ENCODE data around the gene NSMCE4A. TPM values are rescaled to one million over a fixed set of nuclear protein-coding genes. Genes with fewer than 3 reads are reported as not detected.
"Not testable (repeated sequence)": the region's sequence is repeated elsewhere in the genome, so short reads cannot be mapped to it uniquely, and the experiment has no call there.

Gene NSMCE4A
- total RNA-seq, 1 donor from 2014 or later, result 83.1 TPM

GRCh38 chr10:122010405-122011050, 35.5 kb upstream of the NSMCE4A start:
- no peak for DNase-seq (ENCODE audit: low spot score)
- intact Hi-C loops (cut with micrococcal nuclease), result no loop called here
- H3K9me3 Mint-ChIP-seq, result no peaks in the 10 kb centered on the region

GRCh38 chr10:122007415-122007814, 32.4 kb upstream of the NSMCE4A start:
- no peaks in the 10 kb centered on the region for H3K27me3 Mint-ChIP-seq (ENCODE audit: low read depth)
- peaks cover 6% of the 10 kb centered on the region for H3K9me3 Mint-ChIP-seq
- no peaks in the 10 kb centered on the region for H3K4me1 Mint-ChIP-seq (ENCODE audit: low read depth)
- intact Hi-C loops (cut with micrococcal nuclease), result no loop called here
- no peak overlapping the region for H3K27ac Mint-ChIP-seq
- no peak for DNase-seq (ENCODE audit: low spot score)
- H3K4me3 Mint-ChIP-seq (ENCODE audit: low read depth), result no peak overlapping the region
- no peaks in the 10 kb centered on the region for H3K36me3 Mint-ChIP-seq (ENCODE audit: low read depth)

More at GRCh38 chr10:122010405-122011050, 35.5 kb upstream of the NSMCE4A start:
- no peaks in the 10 kb centered on the region for H3K27me3 Mint-ChIP-seq (ENCODE audit: low read depth)
- no peaks in the 10 kb centered on the region for H3K36me3 Mint-ChIP-seq (ENCODE audit: low read depth)
- H3K4me1 Mint-ChIP-seq (ENCODE audit: low read depth), result no peaks in the 10 kb centered on the region
- H3K4me3 Mint-ChIP-seq (ENCODE audit: low read depth), result no peak overlapping the region
- H3K27ac Mint-ChIP-seq, result no peak overlapping the region

- intact Hi-C loops (cut with micrococcal nuclease), result no loop called here
- Mint-ChIP-seq H3K9me3 (peaks cover 20% of the 10 kb centered on the region), H3K36me3 (ENCODE audit: low read depth) (no peaks in the 10 kb centered on the region), H3K4me1 (ENCODE audit: low read depth) (no peaks in the 10 kb centered on the region), H3K4me3 (ENCODE audit: low read depth) (no peak overlapping the region), H3K27me3 (ENCODE audit: low read depth) (no peaks in the 10 kb centered on the region), H3K27ac (no peak overlapping the region)
- DNase-seq (ENCODE audit: low spot score), result no peak
Observed at GRCh38 chr10:122001698-122002097, 26.7 kb upstream of the NSMCE4A start.

- H3K27ac Mint-ChIP-seq, result no peak overlapping the region
- intact Hi-C loops (cut with micrococcal nuclease), result no loop called here
- no peaks in the 10 kb centered on the region for H3K4me1 Mint-ChIP-seq (ENCODE audit: low read depth)
- DNase-seq (ENCODE audit: low spot score), result no peak
- peaks cover 20% of the 10 kb centered on the region for H3K9me3 Mint-ChIP-seq
- no peaks in the 10 kb centered on the region for H3K36me3 Mint-ChIP-seq (ENCODE audit: low read depth)
- peaks cover 4% of the 10 kb centered on the region for H3K27me3 Mint-ChIP-seq (ENCODE audit: low read depth)
- H3K4me3 Mint-ChIP-seq (ENCODE audit: low read depth), result no peak overlapping the region
Observed at GRCh38 chr10:121999301-121999700, 24.3 kb upstream of the NSMCE4A start.

GRCh38 chr10:121998462-121998861, 23.4 kb upstream of the NSMCE4A start:
- Mint-ChIP-seq H3K4me3 (ENCODE audit: low read depth) (no peak overlapping the region), H3K27ac (no peak overlapping the region), H3K27me3 (ENCODE audit: low read depth) (peaks cover 10% of the 10 kb centered on the region), H3K36me3 (ENCODE audit: low read depth) (no peaks in the 10 kb centered on the region), H3K9me3 (peaks cover 20% of the 10 kb centered on the region), H3K4me1 (ENCODE audit: low read depth) (no peaks in the 10 kb centered on the region)
- no peak for DNase-seq (ENCODE audit: low spot score)
- intact Hi-C loops (cut with micrococcal nuclease), result no loop called here

- no peak overlapping the region for H3K4me3 Mint-ChIP-seq (ENCODE audit: low read depth)
- H3K36me3 Mint-ChIP-seq (ENCODE audit: low read depth), result no peaks in the 10 kb centered on the region
- H3K9me3 Mint-ChIP-seq, result peaks cover under 1% of the 10 kb centered on the region
- intact Hi-C loops (cut with micrococcal nuclease), result no loop called here
- no peak overlapping the region for H3K27ac Mint-ChIP-seq
- peaks cover 10% of the 10 kb centered on the region for H3K27me3 Mint-ChIP-seq (ENCODE audit: low read depth)
- H3K4me1 Mint-ChIP-seq (ENCODE audit: low read depth), result peaks cover 3% of the 10 kb centered on the region
- DNase-seq (ENCODE audit: low spot score), result no peak
Observed at GRCh38 chr10:121994429-121994941, 19.5 kb upstream of the NSMCE4A start.

- DNase-seq (ENCODE audit: low spot score); H3K27ac Mint-ChIP-seq; intact Hi-C loops (cut with micrococcal nuclease); H3K4me3 Mint-ChIP-seq (ENCODE audit: low read depth); H3K9me3 Mint-ChIP-seq; H3K4me1 Mint-ChIP-seq (ENCODE audit: low read depth); H3K27me3 Mint-ChIP-seq (ENCODE audit: low read depth); H3K36me3 Mint-ChIP-seq (ENCODE audit: low read depth): not testable (repeated sequence)
Observed at GRCh38 chr10:121991727-121992126, 16.7 kb upstream of the NSMCE4A start.

- H3K36me3 Mint-ChIP-seq (ENCODE audit: low read depth), result no peaks in the 10 kb centered on the region
Observed at GRCh38 chr10:121990015-121990677, 15.1 kb upstream of the NSMCE4A start.

GRCh38 chr10:121988361-121989324, 13.6 kb upstream of the NSMCE4A start, which contains the start of gene TACC2:
TACC2 (plus strand) TSS chr10:121989163; CDS start chr10:122021982, 32,819 bp downstream.
- no peak for DNase-seq (ENCODE audit: low spot score)
- H3K4me3 Mint-ChIP-seq (ENCODE audit: low read depth), result no peak within 1 kb of the TSS
- peaks cover under 1% of the 10 kb centered on the region for H3K27me3 Mint-ChIP-seq (ENCODE audit: low read depth)
- no peak within 1 kb of the TSS for H3K27ac Mint-ChIP-seq
- H3K36me3 Mint-ChIP-seq (ENCODE audit: low read depth), result no peaks in the 10 kb centered on the region
- intact Hi-C loops (cut with micrococcal nuclease), result no loop called here
- H3K4me1 Mint-ChIP-seq (ENCODE audit: low read depth), result peaks cover 6% of the 10 kb centered on the region
- peaks cover 20% of the 10 kb centered on the region for H3K9me3 Mint-ChIP-seq

More at GRCh38 chr10:121990015-121990677, 15.1 kb upstream of the NSMCE4A start:
- Mint-ChIP-seq H3K9me3 (peaks cover 5% of the 10 kb centered on the region), H3K27ac (no peak overlapping the region), H3K27me3 (ENCODE audit: low read depth) (peaks cover 10% of the 10 kb centered on the region), H3K4me3 (ENCODE audit: low read depth) (no peak overlapping the region), H3K4me1 (ENCODE audit: low read depth) (peaks cover 6% of the 10 kb centered on the region)
- no peak for DNase-seq (ENCODE audit: low spot score)
- intact Hi-C loops (cut with micrococcal nuclease), result no loop called here

- Mint-ChIP-seq H3K4me1 (ENCODE audit: low read depth) (peaks cover 3% of the 10 kb centered on the region), H3K27ac (no peak overlapping the region), H3K36me3 (ENCODE audit: low read depth) (no peaks in the 10 kb centered on the region), H3K4me3 (ENCODE audit: low read depth) (no peak overlapping the region), H3K9me3 (peaks cover 21% of the 10 kb centered on the region), H3K27me3 (ENCODE audit: low read depth) (no peaks in the 10 kb centered on the region)
- intact Hi-C loops (cut with micrococcal nuclease), result no loop called here
- no peak for DNase-seq (ENCODE audit: low spot score)
Observed at GRCh38 chr10:121984463-121984862, 9.4 kb upstream of the NSMCE4A start.

- H3K27me3 Mint-ChIP-seq (ENCODE audit: low read depth), result no peaks in the 10 kb centered on the region
- intact Hi-C loops (cut with micrococcal nuclease), result no loop called here
- peaks cover 21% of the 10 kb centered on the region for H3K9me3 Mint-ChIP-seq
- DNase-seq (ENCODE audit: low spot score), result no peak
- no peak overlapping the region for H3K4me3 Mint-ChIP-seq (ENCODE audit: low read depth)
- no peaks in the 10 kb centered on the region for H3K36me3 Mint-ChIP-seq (ENCODE audit: low read depth)
- peaks cover 3% of the 10 kb centered on the region for H3K4me1 Mint-ChIP-seq (ENCODE audit: low read depth)
- H3K27ac Mint-ChIP-seq, result no peak overlapping the region
Observed at GRCh38 chr10:121983852-121984251, 8.8 kb upstream of the NSMCE4A start.

GRCh38 chr10:121981346-121981745, 6.3 kb upstream of the NSMCE4A start:
- peaks cover 3% of the 10 kb centered on the region for H3K36me3 Mint-ChIP-seq (ENCODE audit: low read depth)
- no peak overlapping the region for H3K27ac Mint-ChIP-seq
- H3K4me3 Mint-ChIP-seq (ENCODE audit: low read depth), result no peak overlapping the region
- H3K4me1 Mint-ChIP-seq (ENCODE audit: low read depth), result no peaks in the 10 kb centered on the region
- DNase-seq (ENCODE audit: low spot score), result no peak
- intact Hi-C loops (cut with micrococcal nuclease), result no loop called here
- peaks cover 31% of the 10 kb centered on the region for H3K9me3 Mint-ChIP-seq
- H3K27me3 Mint-ChIP-seq (ENCODE audit: low read depth), result no peaks in the 10 kb centered on the region

All from activated T-helper 2 cell treated with anti-CD3 and anti-CD28 coated beads, Interferon-gamma antibody, Interleukin-2, Interleukin-4, amounts not matched to agents 10 μg/mL and 5 μg/mL and 100 μg/mL, durations not matched to agents 14 hours and 24 hours and 36 hours (primary cell).